Sigmoid colon (tissue), 7 donors: ENCODE results near the gene UCN. TPM values are rescaled to one million over a fixed set of nuclear protein-coding genes. Genes with fewer than 3 reads are reported as not detected.

ENCODE experiments used
- DNase-seq: peaks from one replicate; pipeline ENCODE4 v3.0.0-alpha.2; 2019
- H3K27ac ChIP-seq, 4 donors: fragments of 200-600 bp; sonication (generic); one replicate each; pipeline ENCODE4 v1.5.1; 2016 to 2019; ENCODE audit warnings: mild to moderate bottlenecking in 1 of 4
- H3K27me3 ChIP-seq, 3 donors: fragments of 200-600 bp; sonication (generic); one replicate each; pipeline ENCODE4 v1.5.1; 2019; ENCODE audit warnings: mild to moderate bottlenecking in 1 of 3
- H3K36me3 ChIP-seq, 4 donors: fragments of 200-600 bp; sonication (generic); one replicate each; pipeline ENCODE4 v1.5.1; 2016 to 2019
- H3K4me1 ChIP-seq, 4 donors: fragments of 200-600 bp; sonication (generic); one replicate each; pipeline ENCODE4 v1.5.1; 2017 to 2019
- H3K4me3 ChIP-seq, 4 donors: fragments of 200-600 bp; sonication (generic); one replicate each; pipeline ENCODE4 v1.5.1; 2017 to 2019; ENCODE audit warnings: mild to moderate bottlenecking in 2 of 4, moderate library complexity in 1 of 4
- H3K9me3 ChIP-seq, 4 donors: fragments of 200-600 bp in 3 of 4; sonication (generic) in 3 of 4; one replicate each; pipeline versions ENCODE4 v1.5.1 to v1.6.1; 2013 to 2019
- CTCF ChIP-seq, 4 experiments: fragments of 450-650 bp in 3 of 4; fragments of 200-600 bp in 1 of 4; IDR thresholded peaks; one replicate each; pipeline ENCODE4 v1.5.1; 2016 to 2019; ENCODE audit warnings: antibody characterized with exemption in 4 of 4, mild to moderate bottlenecking in 3 of 4, moderate library complexity in 2 of 4
- EP300 ChIP-seq, 4 donors: sonication (generic); formaldehyde crosslinking; IDR thresholded peaks; one replicate each; pipeline ENCODE4 v1.6.1; 2017; ENCODE audit warnings: antibody characterized with exemption in 4 of 4
- POLR2A ChIP-seq, 2 donors: fragments of 450-650 bp; IDR thresholded peaks; one replicate each; pipeline ENCODE4 v1.6.1; 2016; ENCODE audit warnings: antibody characterized with exemption in 2 of 2, mild to moderate bottlenecking in 2 of 2, moderate library complexity in 2 of 2
- POLR2AphosphoS5 ChIP-seq, 4 donors: sonication (generic); formaldehyde crosslinking; IDR thresholded peaks; one replicate each; pipeline ENCODE4 v1.6.1; 2017; ENCODE audit warnings: antibody characterized with exemption in 4 of 4
- WGBS, 2 donors: extraction: QIAGEN DNeasy Blood & Tissue Kit; methylation state at CpG; one replicate each; pipeline ENCODE4 v1.1.7; 2013; 5-methylcytosine and 5-hydroxymethylcytosine counted together
- intact Hi-C: fragments of 100-400 bp; cut with DNase I; formaldehyde crosslinking; loops from one replicate; pipeline ENCODE4 v1.15.1; 2023
- polyA plus RNA-seq, 3 donors: library from polyadenylated mRNA; stranded (reverse); fragments of 200-250 nt; gene quantifications; one replicate each; pipeline ENCODE4 v1.2.3, GENCODE V29; 2013
- total RNA-seq, 4 donors: library from RNA; depleted of rRNA; stranded (reverse); fragments of >200 nt; gene quantifications; one replicate each; pipeline ENCODE4 v1.1.0, GENCODE V29; 2016
- donor health status: healthy with polysubstance abuse.
- donor health status: Bipolar disorder and iron deficiency.
- donor health status: healthy.

UCN gene
- total and polyA plus RNA-seq, 7 donors, result 0.71 to 6.5 (median 1.6) TPM; not detected in 2

- Histone ChIP-seq H3K36me3 (no peaks in the 10 kb centered on the region), H3K4me3 (no peak overlapping the region), H3K9me3 (no peaks in the 10 kb centered on the region), H3K4me1 (peaks cover 0 to 4% (median 0%) of the 10 kb centered on the region in 4 donors), H3K27me3 (peaks cover 0 to 8% (median 0%) of the 10 kb centered on the region in 3 donors), H3K27ac (no peak overlapping the region)
- intact Hi-C loops, result no loop called here
- 80 to 89% methylated on average over 18 of the region's 18 CpGs for WGBS, 2 donors
- no peak for DNase-seq
- TF ChIP-seq CTCF (IDR thresholded peaks at IDR 0.05) (no peak), POLR2A (IDR thresholded peaks at IDR 0.05) (no peak), EP300 (IDR thresholded peaks at IDR 0.05) (no peak), POLR2AphosphoS5 (IDR thresholded peaks at IDR 0.05) (no peak)
These were observed 9.7 kb downstream of the UCN start for GRCh38 chr2:27298391-27299080.

DNA sequence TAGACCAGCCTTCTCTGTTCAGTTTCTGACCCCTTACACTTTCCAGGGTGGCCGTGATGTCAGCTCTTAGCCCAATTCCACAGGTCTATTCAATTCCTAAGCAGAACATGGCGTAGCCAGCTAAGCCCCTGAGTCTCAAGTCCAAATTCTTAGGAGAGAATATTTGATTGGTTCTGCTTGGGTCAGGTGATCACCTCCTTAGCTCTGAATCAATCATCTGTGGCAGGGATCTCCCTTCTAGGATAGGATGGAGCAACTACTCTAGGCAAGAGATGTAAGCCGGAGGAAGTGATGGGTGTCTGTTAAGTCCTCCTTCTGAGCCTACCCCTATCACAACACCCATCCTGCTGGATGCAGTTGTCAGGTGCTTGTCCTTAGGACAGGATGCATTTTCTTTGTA is 11.1 kb downstream of the UCN start:
- Histone ChIP-seq H3K4me3 (no peak overlapping the region), H3K4me1 (no peaks in the 10 kb centered on the region), H3K27me3 (peaks cover 0 to 10% (median 0%) of the 10 kb centered on the region in 3 donors), H3K27ac (no peak overlapping the region), H3K36me3 (no peaks in the 10 kb centered on the region), H3K9me3 (no peaks in the 10 kb centered on the region)
- DNase-seq, result no peak
- TF ChIP-seq POLR2AphosphoS5 (IDR thresholded peaks at IDR 0.05) (no peak), EP300 (IDR thresholded peaks at IDR 0.05) (no peak), CTCF (IDR thresholded peaks at IDR 0.05) (no peak), POLR2A (IDR thresholded peaks at IDR 0.05) (no peak)
- WGBS, 2 donors, result 90 to 91% methylated on average over 3 of the region's 3 CpGs
- intact Hi-C loops, result no loop called here

DNA sequence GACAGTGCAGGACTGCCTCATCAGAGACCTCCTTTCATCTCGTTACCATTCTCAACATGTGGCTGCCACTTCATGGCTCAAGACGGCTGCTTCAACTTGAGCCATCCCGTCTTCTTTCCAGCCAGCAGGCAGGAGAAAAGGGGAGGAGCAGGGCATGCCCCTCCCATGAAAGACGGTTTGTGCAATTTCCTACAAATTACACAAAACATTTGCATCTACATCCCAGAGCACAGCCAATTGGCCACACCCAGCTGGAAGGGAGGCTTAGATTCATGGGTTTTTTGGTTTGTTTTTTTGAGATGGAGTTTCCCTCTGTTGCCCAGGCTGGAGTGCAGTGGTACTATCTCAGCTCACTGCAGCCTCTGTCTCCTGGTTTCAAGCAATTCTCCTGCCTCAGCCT is 11.8 kb downstream of the UCN start:
- intact Hi-C loops, result no loop called here
- no peak for DNase-seq
- H3K9me3 ChIP-seq, result no peaks in the 10 kb centered on the region
- no peak overlapping the region for H3K27ac ChIP-seq
- no peaks in the 10 kb centered on the region for H3K36me3 ChIP-seq
- peaks cover 0 to 18% (median 0%) of the 10 kb centered on the region in 3 donors for H3K27me3 ChIP-seq
- TF ChIP-seq POLR2A (IDR thresholded peaks at IDR 0.05) (no peak), POLR2AphosphoS5 (IDR thresholded peaks at IDR 0.05) (no peak), CTCF (IDR thresholded peaks at IDR 0.05) (no peak), EP300 (IDR thresholded peaks at IDR 0.05) (no peak)
- H3K4me1 ChIP-seq, result no peaks in the 10 kb centered on the region
- no peak overlapping the region for H3K4me3 ChIP-seq
- WGBS, 2 donors, result 37 to 61% methylated on average over 4 of the region's 4 CpGs

- Histone ChIP-seq H3K27me3 (peaks cover 0 to 19% (median 0%) of the 10 kb centered on the region in 3 donors), H3K36me3 (no peaks in the 10 kb centered on the region), H3K27ac (no peak overlapping the region), H3K4me3 (no peak overlapping the region), H3K4me1 (no peaks in the 10 kb centered on the region), H3K9me3 (no peaks in the 10 kb centered on the region)
- no peak for TF ChIP-seq CTCF (IDR thresholded peaks at IDR 0.05)
- TF ChIP-seq POLR2A (IDR thresholded peaks at IDR 0.05), result no peak
- TF ChIP-seq POLR2AphosphoS5 (IDR thresholded peaks at IDR 0.05), result no peak
- no peak for TF ChIP-seq EP300 (IDR thresholded peaks at IDR 0.05)
- intact Hi-C loops, result no loop called here
- WGBS, 2 donors, result 88 to 94% methylated on average over 8 of the region's 8 CpGs
- DNase-seq, result no peak
These were observed 13.3 kb downstream of the UCN start for GRCh38 chr2:27294928-27295327.

DNA sequence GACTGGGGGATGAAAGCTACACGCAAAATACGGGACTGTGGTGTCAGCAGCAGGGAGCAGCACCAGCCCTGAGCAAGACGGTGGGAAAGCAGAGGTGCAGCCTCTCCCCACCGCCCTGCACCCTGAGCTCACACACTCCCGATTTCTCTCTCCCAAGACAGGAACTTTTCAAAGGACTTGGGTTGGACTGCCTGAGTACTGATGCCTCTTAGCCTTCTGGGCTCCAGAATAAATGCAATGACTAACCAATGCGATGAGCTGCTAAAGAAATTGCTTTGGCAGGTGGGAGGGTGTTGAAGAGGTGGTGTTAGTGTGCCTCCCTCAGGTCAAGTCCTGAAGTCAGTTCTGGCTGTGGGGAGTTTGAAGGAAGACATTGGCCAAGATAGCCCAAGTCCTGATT is 16.4 kb downstream of the UCN start:
- TF ChIP-seq POLR2A (IDR thresholded peaks at IDR 0.05) (no peak), POLR2AphosphoS5 (IDR thresholded peaks at IDR 0.05) (no peak), CTCF (IDR thresholded peaks at IDR 0.05) (no peak), EP300 (IDR thresholded peaks at IDR 0.05) (no peak)
- no peaks in the 10 kb centered on the region for H3K36me3 ChIP-seq
- peaks cover 0 to 3% (median 0%) of the 10 kb centered on the region in 4 donors for H3K4me1 ChIP-seq
- intact Hi-C loops, result no loop called here
- no peaks in the 10 kb centered on the region for H3K9me3 ChIP-seq
- no peak overlapping the region for H3K4me3 ChIP-seq
- DNase-seq, result no peak
- H3K27ac ChIP-seq, result no peak overlapping the region
- 66 to 70% methylated on average over 6 of the region's 6 CpGs for WGBS, 2 donors
- peaks cover 0 to 16% (median 0%) of the 10 kb centered on the region in 3 donors for H3K27me3 ChIP-seq
